Transverse colon (tissue), 4 donors: ENCODE results near the gene ARL6IP6. TPM values are rescaled to one million over a fixed set of nuclear protein-coding genes. Genes with fewer than 3 reads are reported as not detected.
A peak's percentile ranks its signal among the peaks of the same experiment; 100 is the strongest.
"Not testable (repeated sequence)": the region's sequence is repeated elsewhere in the genome, so short reads cannot be mapped to it uniquely, and the experiment has no call there.

ENCODE experiments used
- DNase-seq: peaks from one replicate; pipeline ENCODE4 v3.0.0-alpha.2; 2019
- H3K27ac ChIP-seq, 4 donors: fragments of 200-600 bp; sonication (generic); 2 replicates each; pipeline ENCODE4 v1.5.1; 2016 to 2018; ENCODE audit warnings: inconsistent platforms in 4 of 4
- H3K27me3 ChIP-seq: fragments of 200-600 bp; sonication (generic); 2 replicates; pipeline ENCODE4 v1.5.1; 2017; ENCODE audit warnings: inconsistent platforms
- H3K36me3 ChIP-seq, 4 donors: fragments of 200-600 bp; sonication (generic); 2 replicates each; pipeline ENCODE4 v1.5.1; 2017 to 2019; ENCODE audit warnings: inconsistent platforms in 4 of 4
- H3K4me1 ChIP-seq, 4 donors: fragments of 200-600 bp; sonication (generic); 2 replicates each; pipeline ENCODE4 v1.5.1; 2017 to 2020; ENCODE audit warnings: inconsistent platforms in 4 of 4
- H3K4me3 ChIP-seq, 4 donors: fragments of 200-600 bp; sonication (generic); 1 replicate in 1 of 4; 2 replicates in 3 of 4; pipeline versions ENCODE4 v1.5.1 to v1.6.1; 2017 to 2019; ENCODE audit warnings: inconsistent platforms in 4 of 4
- H3K9me3 ChIP-seq, 2 donors: fragments of 200-600 bp; sonication (generic); 2 replicates each; pipeline ENCODE4 v1.5.1; 2017 to 2019; ENCODE audit warnings: inconsistent platforms in 2 of 2
- CTCF ChIP-seq, 5 experiments: fragments of 200-600 bp in 3 of 5; fragments of 450-650 bp in 2 of 5; sonication (generic) in 3 of 5; IDR thresholded peaks; 1 replicate in 2 of 5; 2 replicates in 3 of 5; pipeline ENCODE4 v1.5.1; 2016 to 2017; ENCODE audit warnings: antibody characterized with exemption in 5 of 5, inconsistent platforms in 3 of 5, mild to moderate bottlenecking in 2 of 5, moderate library complexity in 1 of 5
- EP300 ChIP-seq: sonication (generic); formaldehyde crosslinking; IDR thresholded peaks from one replicate; pipeline ENCODE4 v1.6.1; 2017; ENCODE audit warnings: antibody characterized with exemption, low read depth
- POLR2A ChIP-seq: fragments of 450-650 bp; IDR thresholded peaks from one replicate; pipeline ENCODE4 v1.6.1; 2016; ENCODE audit warnings: antibody characterized with exemption, mild to moderate bottlenecking, moderate library complexity
- POLR2AphosphoS5 ChIP-seq, 3 donors: sonication (generic); formaldehyde crosslinking; IDR thresholded peaks; one replicate each; pipeline ENCODE4 v1.6.1; 2016; ENCODE audit warnings: antibody characterized with exemption in 3 of 3
- WGBS, 2 donors: methylation state at CpG; one replicate each; pipeline ENCODE4 v1.1.5; 2018; ENCODE audit warnings: low coverage in 1 of 2; 5-methylcytosine and 5-hydroxymethylcytosine counted together
- in situ Hi-C, 4 donors: fragments of 200-750 bp; cut with MboI; loops; one replicate each; pipeline versions ENCODE4 v1.15.0 to v1.15.1; 2017; ENCODE audit warnings: low sequenced_read_pairs in 3 of 4, low pct_ligation_motif_present in 1 of 4, low pct_unique_long_range_greater_than_20kb in 1 of 4
- intact Hi-C: fragments of 100-400 bp; cut with DNase I; formaldehyde crosslinking; loops from one replicate; pipeline ENCODE4 v1.15.1; 2023; ENCODE audit warnings: low total_unique reads
- total RNA-seq, 4 donors: library from RNA; depleted of rRNA; stranded (reverse); fragments of >200 nt; gene quantifications; one replicate each; pipeline ENCODE4 v1.1.0, GENCODE V29; 2016

ARL6IP6 gene
- total RNA-seq, 4 donors from 2014 or later: 11.2 to 28.3 (median 22.0) TPM

GRCh38 chr2:152718909-152719645, 657 bp downstream of the ARL6IP6 start:
- no peaks in the 10 kb centered on the region for H3K27me3 ChIP-seq
- in situ Hi-C loops: no loop called here

GRCh38 chr2:152720794-152721193, 2.4 kb downstream of the ARL6IP6 start:
- in situ Hi-C loops: no loop called here

More at GRCh38 chr2:152718909-152719645, 657 bp downstream of the ARL6IP6 start:
- TF ChIP-seq POLR2A (no peak), POLR2AphosphoS5 (IDR thresholded peaks at IDR 0.05) (no peak), EP300 (no peak)
- 3 to 13% methylated on average over 5 to 23 of the region's 23 CpGs for WGBS, 2 donors
- H3K4me3 ChIP-seq: peak overlapping the region; percentile 67 to 98 (median 80)
- intact Hi-C loops: no loop called here
- peak; percentile 81 for DNase-seq
- H3K4me1 ChIP-seq: peaks cover 16 to 43% (median 35%) of the 10 kb centered on the region in 4 donors
- H3K36me3 ChIP-seq: peaks cover 0 to 3% (median 0%) of the 10 kb centered on the region in 4 donors
- H3K27ac ChIP-seq: peak overlapping the region; percentile 96 to 99 (median 98)
- no peaks in the 10 kb centered on the region for H3K9me3 ChIP-seq

DNA sequence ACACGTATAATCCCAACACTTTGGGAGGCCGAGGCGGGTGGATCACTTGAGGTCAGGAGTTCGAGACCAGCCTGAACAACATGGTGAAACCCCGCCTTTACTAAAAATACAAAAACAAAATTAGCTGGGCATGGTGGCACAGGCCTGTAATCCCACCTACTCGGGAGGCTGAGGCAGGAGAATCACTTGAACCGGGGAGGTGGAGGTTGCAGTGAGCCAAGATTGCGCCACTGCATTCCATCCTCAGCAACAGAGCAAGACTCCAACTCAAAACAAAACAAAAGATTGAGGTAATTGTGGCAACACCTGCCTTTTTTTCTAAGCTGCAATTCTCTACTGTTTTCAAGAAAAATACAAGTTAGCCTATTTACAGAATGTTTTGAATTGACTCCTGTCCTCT, 4.2 kb downstream of the ARL6IP6 start:
- H3K27ac ChIP-seq, DNase-seq, in situ Hi-C loops, H3K36me3 ChIP-seq, H3K4me3 ChIP-seq, H3K27me3 ChIP-seq, H3K9me3 ChIP-seq, intact Hi-C loops: not testable (repeated sequence)
- H3K4me1 ChIP-seq: peaks cover 3 to 26% (median 16%) of the 10 kb centered on the region in 4 donors
- WGBS, 2 donors: 95 to 100% methylated on average over 3 to 8 of the region's 8 CpGs

More at GRCh38 chr2:152720794-152721193, 2.4 kb downstream of the ARL6IP6 start:
- no peak overlapping the region for H3K27ac ChIP-seq
- H3K4me3 ChIP-seq: no peak overlapping the region
- intact Hi-C loops: no loop called here
- no peaks in the 10 kb centered on the region for H3K27me3 ChIP-seq
- DNase-seq: no peak
- TF ChIP-seq EP300 (no peak), POLR2AphosphoS5 (IDR thresholded peaks at IDR 0.05) (no peak), POLR2A (no peak), CTCF (IDR thresholded peaks at IDR 0.05) (no peak)
- no peaks in the 10 kb centered on the region for H3K36me3 ChIP-seq
- no peaks in the 10 kb centered on the region for H3K9me3 ChIP-seq
- WGBS, 2 donors: 81% methylated on average over 2 of the region's 2 CpGs; no CpG with 5 or more reads in 1 of the 2 donors
- peaks cover 10 to 26% (median 25%) of the 10 kb centered on the region in 4 donors for H3K4me1 ChIP-seq

- 94 to 96% methylated on average over 1 of the region's 1 CpG for WGBS, 2 donors
Observed at GRCh38 chr2:152723918-152724317, 5.5 kb downstream of the ARL6IP6 start.

More at GRCh38 chr2:152723918-152724317, 5.5 kb downstream of the ARL6IP6 start:
- Histone ChIP-seq H3K4me1 (peaks cover 3 to 26% (median 16%) of the 10 kb centered on the region in 4 donors), H3K27ac (no peak overlapping the region), H3K36me3 (no peaks in the 10 kb centered on the region), H3K4me3 (no peak overlapping the region), H3K9me3 (no peaks in the 10 kb centered on the region), H3K27me3 (no peaks in the 10 kb centered on the region)
- intact Hi-C loops: no loop called here
- DNase-seq: no peak
- no peak for TF ChIP-seq CTCF (IDR thresholded peaks at IDR 0.05)
- no peak for TF ChIP-seq POLR2A
- no peak for TF ChIP-seq EP300
- TF ChIP-seq POLR2AphosphoS5 (IDR thresholded peaks at IDR 0.05): no peak
- in situ Hi-C loops: no loop called here
